COLO829 (cell line): ENCODE measurements around the gene IFNA6.

Experiments
- DNase-seq: peaks from one replicate; pipeline ENCODE4 v3.0.0; 2012; ENCODE audit warnings: low spot score

IFNA6 gene

DNA sequence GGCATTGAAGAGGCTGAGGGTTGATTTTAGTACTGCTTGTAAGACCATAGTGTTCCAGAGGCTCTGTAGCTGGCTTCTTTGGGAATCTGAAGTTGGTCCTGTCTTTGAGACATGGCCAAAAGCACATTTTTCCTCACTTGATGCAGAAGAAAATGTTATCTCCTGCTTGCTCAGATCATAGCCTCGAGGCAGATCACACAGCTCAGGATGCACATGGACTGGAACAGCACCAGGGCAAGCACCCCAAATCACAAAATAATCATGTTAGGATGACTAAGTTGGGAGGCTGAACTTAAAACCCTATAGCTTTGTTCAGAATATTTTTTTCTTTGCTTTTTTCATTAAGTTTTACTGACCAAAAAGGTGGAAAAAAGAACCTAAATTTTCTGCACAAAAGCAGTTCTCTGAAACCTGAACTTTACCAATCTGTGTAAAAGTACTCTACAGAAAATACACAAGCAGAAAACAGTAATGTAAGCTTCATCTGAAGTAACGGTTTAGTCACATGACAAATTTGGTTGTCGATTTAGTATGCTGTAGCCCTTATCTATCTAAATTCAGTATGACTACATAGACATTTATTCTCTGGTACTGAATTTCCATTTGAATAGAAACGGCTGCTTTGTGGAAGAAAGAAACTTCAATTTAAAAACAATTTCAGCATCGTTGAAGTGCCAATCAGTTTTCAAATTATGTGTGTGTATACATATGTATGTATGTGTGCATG lies 18.8 kb downstream of the IFNA6 start:
- DNase-seq, result no peak

DNA sequence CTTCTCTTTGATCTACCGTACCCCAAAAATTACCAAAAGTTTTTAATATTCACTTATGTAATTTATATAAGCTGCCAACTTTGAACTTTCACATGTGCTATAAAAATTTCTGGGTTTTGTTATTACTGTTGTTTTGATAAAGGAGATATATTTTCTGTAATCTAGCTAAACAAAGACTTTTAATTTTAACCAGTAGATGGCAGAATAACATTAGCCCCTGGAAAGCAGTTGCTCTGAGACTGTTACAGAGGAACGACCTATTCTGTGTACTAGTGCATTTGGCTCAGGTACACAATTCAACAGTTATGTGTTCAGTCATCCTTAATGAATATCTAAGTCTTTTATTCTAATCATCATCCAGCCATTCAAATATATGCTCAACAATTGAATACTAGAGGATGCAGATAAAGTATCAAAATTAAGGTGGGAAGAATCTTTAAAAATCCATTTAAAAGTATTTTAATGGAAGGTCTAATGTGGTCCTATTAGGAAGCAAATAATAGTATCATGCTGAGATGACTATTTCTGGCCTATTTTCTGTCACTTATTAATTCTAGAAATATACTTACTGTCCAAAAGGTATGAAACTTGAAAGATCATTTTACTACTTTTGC lies 24.1 kb downstream of the IFNA6 start:
- peak; percentile 15 for DNase-seq

DNA sequence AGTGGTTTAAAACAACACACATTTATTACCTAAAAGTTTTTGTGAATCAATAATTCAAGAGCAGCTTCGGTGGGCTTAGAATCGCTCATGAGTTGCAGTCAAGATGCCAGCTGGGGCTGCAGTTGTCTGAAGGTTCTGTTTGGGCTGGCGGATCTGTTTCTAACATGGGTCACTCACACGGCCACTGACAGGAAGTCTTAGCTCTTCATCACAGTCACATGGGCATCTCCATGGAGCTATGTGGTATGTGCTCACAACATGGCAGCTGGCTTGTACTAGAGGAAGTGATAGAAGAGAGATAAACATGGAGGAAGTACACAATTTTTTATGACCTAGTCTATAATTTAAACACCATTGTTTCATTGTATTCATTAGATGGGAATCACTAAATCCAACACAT lies 26.6 kb downstream of the IFNA6 start:
- no peak for DNase-seq

DNA sequence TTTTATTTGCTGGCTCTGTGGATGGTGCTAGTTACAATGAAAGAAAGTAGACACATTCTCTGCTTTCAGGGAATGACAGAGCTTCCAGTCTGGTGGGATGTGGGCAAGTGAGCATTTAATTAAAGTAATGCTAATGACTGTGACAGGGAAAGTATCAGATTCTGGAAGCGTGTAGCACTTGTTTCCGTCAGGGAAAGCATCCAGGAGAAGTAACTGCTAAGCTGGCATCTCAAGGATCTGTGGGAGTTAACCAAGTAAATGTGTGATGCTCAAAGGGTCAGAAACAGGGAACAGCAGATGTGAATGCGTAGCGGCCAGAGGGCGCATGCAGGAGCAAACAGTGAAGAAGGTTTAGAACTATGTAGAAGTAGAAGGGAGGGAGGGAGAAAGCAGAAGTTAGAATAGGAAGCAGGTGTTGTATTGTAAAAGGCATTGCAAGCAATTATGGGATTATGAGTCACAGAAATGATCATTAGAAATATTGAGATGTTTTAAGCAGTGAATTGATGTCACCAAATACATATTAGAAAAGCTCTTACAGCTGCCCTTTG lies 27.7 kb downstream of the IFNA6 start:
- DNase-seq, result no peak

DNA sequence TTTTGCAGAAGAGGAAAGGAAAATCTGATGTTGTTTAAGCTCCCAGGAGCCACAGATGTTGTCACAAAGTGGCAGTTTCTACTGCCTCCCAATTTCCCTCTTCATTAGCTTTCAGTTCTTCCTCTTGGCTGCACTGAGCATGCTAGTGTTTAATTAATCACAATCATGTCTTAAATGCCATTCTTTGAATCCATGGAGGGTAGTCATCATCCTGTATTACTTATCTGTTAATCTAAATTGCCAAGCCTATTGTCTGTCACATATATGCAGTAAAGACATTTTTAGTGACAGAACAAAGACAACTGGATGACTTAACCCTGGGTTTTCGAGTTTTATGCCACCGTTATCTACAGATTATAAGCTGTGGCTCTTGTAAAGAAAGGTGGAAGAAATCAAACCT lies 30.2 kb downstream of the IFNA6 start:
- no peak for DNase-seq

DNA sequence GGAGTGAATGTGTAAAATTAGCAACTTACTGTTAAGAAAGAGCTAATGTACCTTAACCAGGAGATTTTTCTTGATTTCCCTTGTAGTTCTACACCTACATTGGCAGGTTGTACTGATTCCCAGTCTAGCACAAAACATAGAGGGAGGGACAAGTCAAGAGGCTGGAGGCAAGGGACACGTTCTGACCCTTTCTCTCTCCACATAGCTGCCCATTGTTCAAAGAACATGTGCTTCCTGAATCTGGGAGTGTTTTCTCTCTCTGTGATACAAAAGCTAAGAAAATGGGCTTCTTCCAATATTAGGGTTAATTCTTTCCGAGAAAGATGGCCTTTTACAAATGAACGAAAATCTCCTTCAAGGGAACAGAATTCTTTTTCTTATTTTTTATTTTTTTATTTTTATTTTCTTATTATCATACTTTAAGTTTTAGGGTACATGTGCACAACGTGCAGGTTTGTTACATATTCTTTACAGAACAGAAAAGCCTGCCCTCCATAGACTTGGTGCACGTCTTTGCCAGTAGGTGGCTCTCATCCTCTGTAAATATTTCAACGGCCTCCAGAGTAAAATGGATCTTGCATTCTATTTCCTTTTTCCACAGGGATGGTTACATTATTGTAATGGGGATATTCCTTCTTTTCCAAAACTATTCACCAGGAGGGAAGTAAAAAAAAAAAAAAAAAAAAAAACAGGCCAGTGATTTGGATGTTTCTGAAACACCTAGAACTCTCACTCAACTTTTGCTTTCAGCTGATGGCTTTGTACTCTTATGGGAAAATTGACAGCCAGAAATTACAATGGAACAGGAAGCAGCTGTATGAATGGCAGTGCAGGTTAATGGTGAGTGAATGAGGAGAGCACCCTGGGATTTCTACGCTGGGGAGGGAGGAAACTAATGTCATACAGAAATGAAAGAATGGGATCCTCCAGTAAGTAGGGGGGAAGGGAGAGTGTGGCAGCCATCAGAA lies 32.4 kb downstream of the IFNA6 start:
- no peak for DNase-seq

DNA sequence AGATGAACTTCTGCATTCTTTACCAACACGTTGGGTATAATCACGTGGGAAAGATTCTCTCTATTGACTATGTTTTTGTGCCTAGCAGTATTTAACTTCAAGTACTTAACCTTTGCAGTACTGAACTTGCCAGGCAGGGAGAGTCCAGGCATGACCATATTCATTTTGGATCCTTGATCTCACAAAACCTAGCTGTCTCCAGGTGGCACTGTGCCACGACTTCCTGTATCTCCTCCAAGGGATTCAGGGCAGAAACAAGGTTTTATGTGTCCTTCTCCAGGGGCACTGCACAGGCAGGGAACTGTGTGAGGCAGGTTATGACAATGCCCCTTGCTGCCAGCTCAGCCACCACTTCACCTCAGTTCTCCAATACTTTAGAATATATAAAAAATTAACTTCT lies 33.8 kb downstream of the IFNA6 start:
- DNase-seq, result no peak

DNA sequence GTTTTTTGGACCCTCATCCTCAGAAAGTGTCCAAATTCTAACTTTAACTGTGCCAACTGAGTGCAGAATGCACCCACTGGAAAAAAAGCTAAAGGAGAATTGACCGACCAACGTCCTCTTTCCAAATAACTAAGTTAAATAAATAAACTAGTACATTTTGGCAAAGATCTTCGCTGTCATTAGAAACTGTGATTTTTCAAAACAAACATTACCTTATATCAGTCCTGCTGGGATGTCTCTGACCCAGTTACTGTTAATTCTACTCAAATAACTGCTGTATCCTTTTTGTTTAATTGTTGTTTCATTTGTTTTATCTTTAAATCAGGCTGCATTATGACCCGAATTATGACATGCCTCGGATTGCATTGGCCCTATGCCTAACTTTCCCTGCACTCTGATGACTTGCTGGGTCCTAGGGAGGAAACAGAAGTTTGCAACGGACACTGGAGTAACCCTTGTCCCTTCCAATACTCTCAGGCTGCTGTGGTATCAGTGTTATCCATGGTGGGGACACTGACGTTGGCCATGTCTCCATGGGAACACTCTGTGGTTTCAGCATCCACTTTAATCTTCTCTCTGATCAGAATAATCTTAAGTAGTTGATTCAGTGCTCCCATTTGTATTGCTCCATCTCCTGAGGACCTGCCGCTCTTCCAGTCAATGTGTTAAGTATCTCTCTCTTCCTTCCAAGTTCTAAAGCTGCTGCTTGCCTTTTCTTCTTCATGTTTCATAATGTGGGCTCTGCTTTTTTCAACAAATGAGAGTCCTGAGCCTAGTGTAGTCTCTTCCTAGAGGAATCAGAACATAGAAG lies 34.5 kb downstream of the IFNA6 start:
- DNase-seq, result no peak

DNA sequence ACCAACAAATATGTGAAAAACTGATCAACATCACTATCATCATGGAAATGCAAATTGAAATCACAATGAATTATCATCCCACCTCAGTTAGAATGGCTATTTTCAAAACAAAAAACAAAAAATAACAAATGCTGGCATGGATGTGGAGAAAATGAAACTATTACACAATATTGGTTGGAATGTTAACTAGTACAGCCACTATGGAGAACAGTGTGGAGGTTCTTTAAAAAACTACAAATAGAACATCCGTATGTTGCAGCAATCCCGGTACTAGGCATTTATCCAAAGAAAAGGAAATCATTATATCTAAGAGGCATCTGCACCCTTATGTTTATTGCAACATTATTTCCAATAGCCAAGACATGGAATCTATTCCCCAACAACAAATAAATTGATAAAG lies 36.5 kb downstream of the IFNA6 start:
- no peak for DNase-seq

DNA sequence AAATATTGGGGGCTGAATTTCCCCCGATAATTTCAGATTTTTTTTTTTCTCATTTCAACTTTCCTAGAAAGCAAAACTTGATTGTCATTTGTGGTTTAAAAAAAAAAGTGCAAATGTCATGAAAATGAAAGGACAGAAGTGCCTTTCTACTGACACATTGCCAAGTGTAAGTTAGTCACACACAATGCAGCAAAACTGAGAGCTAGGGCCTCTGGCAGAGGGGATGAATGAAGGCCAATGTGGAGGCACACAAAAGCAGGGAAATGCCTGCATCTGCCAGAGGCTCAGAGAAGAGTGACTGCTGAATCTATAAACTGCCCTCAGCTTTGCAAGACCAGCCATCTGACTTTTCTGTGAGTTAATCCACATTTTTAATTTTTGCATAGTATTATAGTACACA lies 38.8 kb downstream of the IFNA6 start:
- no peak for DNase-seq

DNA sequence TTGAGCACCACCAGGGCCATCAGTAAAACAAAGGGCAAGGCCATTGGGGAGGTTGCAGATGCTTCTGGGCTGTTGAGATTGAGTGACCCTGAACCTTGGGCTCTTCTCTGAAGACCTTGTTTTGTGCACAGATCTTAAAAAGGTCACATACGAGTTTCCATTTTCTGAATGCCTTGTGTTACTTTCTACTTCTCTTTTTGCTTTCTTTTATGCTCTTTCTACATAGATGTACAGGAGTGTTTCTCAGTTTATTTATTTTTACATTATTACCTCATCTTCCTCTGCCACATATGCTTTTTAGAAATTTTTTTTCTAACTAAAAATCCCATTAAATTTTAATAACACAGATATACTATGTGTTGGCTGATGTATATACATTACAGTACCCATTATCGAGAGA lies 45.5 kb downstream of the IFNA6 start, which contains the start of gene IFNA5:
Gene IFNA5, minus strand, starts transcription at position 101 of the 400 bp plus-strand sequence. Its CDS starts 57 bp downstream, at position 44.
- no peak for DNase-seq
